GM23338 (cell line): Measurements from ENCODE around the gene HSPA2. TPM values are rescaled to one million over a fixed set of nuclear protein-coding genes. Genes with fewer than 3 reads are reported as not detected.

ENCODE experiments used
- ATAC-seq: fragments of 200-7000 bp; cut with Tn5 transposase; 3 replicates; pipeline ENCODE4 v1.9.1; 2020
- DNase-seq: peaks from one replicate; pipeline ENCODE4 v3.0.0-alpha.2; 2015; ENCODE audit warnings: low spot score
- H2AFZ ChIP-seq: fragments of 200-600 bp; sonication (generic); 2 replicates; pipeline ENCODE4 v1.8.0; 2016; ENCODE audit warnings: antibody characterized with exemption, mild to moderate bottlenecking, moderate library complexity
- H3F3A ChIP-seq: fragments of 200-600 bp; sonication (generic); replicated peaks from 2 replicates; pipeline ENCODE4 v1.8.0; 2017; ENCODE audit warnings: antibody characterized with exemption, mixed run types, low read depth
- H3K27ac ChIP-seq: fragments of 200-600 bp; sonication (generic); 2 replicates; pipeline ENCODE4 v1.6.1; 2016; ENCODE audit warnings: low read depth
- H3K27me3 ChIP-seq: fragments of 200-600 bp; sonication (generic); 2 replicates; pipeline ENCODE4 v1.8.0; 2016; ENCODE audit warnings: mild to moderate bottlenecking, mixed run types, moderate library complexity; ENCODE audit not compliant: insufficient read depth
- H3K36me3 ChIP-seq: fragments of 200-600 bp; sonication (generic); 2 replicates; pipeline ENCODE4 v1.8.0; 2016; ENCODE audit warnings: mild to moderate bottlenecking; ENCODE audit not compliant: insufficient read depth
- H3K4me1 ChIP-seq: fragments of 200-600 bp; sonication (generic); 2 replicates; pipeline ENCODE4 v1.8.0; 2016; ENCODE audit warnings: mild to moderate bottlenecking, moderate library complexity; ENCODE audit not compliant: insufficient read depth
- H3K4me2 ChIP-seq: fragments of 200-600 bp; sonication (generic); 2 replicates; pipeline ENCODE4 v1.7.1; 2017; ENCODE audit warnings: mixed run types
- H3K4me3 ChIP-seq: fragments of 200-600 bp; sonication (generic); 2 replicates; pipeline ENCODE4 v1.6.1; 2016; ENCODE audit warnings: mixed run types
- H3K79me2 ChIP-seq: fragments of 200-600 bp; sonication (generic); replicated peaks from 2 replicates; pipeline ENCODE4 v1.8.0; 2017; ENCODE audit warnings: mild to moderate bottlenecking; ENCODE audit not compliant: insufficient read depth
- H3K9me2 ChIP-seq: fragments of 200-600 bp; sonication (generic); 2 replicates; pipeline ENCODE4 v1.8.0; 2017; ENCODE audit not compliant: insufficient read depth
- H4K20me1 ChIP-seq: fragments of 200-600 bp; sonication (generic); replicated peaks from 2 replicates; pipeline ENCODE4 v1.8.0; 2017; ENCODE audit warnings: mild to moderate bottlenecking; ENCODE audit not compliant: insufficient read depth
- H3K27ac Mint-ChIP-seq: 2 replicates; pipeline ENCODE4 v1.8.0; 2020; ENCODE audit warnings: inconsistent platforms, mild to moderate bottlenecking, moderate library complexity, mixed read lengths
- H3K27me3 Mint-ChIP-seq: 3 replicates; pipeline ENCODE4 v1.8.0; 2022; ENCODE audit warnings: low read depth, mild to moderate bottlenecking, moderate library complexity, mixed read lengths, inconsistent platforms; ENCODE audit not compliant: insufficient read depth, poor library complexity
- H3K36me3 Mint-ChIP-seq: 3 replicates; pipeline ENCODE4 v1.8.0; 2021; ENCODE audit warnings: low read depth, mild to moderate bottlenecking, inconsistent platforms, moderate library complexity, mixed read lengths
- H3K4me1 Mint-ChIP-seq: 3 replicates; pipeline ENCODE4 v1.8.0; 2020; ENCODE audit warnings: mild to moderate bottlenecking, inconsistent platforms, mixed read lengths
- H3K4me3 Mint-ChIP-seq: 3 replicates; pipeline ENCODE4 v1.8.0; 2021; ENCODE audit warnings: moderate library complexity, mild to moderate bottlenecking, inconsistent platforms, mixed read lengths
- H3K9me3 Mint-ChIP-seq: 3 replicates; pipeline ENCODE4 v1.8.0; 2020; ENCODE audit warnings: moderate library complexity, mild to moderate bottlenecking, inconsistent platforms, mixed read lengths
- CREB1 ChIP-seq: fragments of 250-450 bp; sonication (Bioruptor Pico); IDR thresholded peaks from 2 replicates; pipeline ENCODE4 v1.5.0; 2020; ENCODE audit warnings: low read depth, mild to moderate bottlenecking, moderate library complexity
- EZH2 ChIP-seq: fragments of 200-600 bp; sonication (generic); IDR thresholded peaks from one replicate; pipeline ENCODE4 v1.8.0; 2017; ENCODE audit warnings: antibody characterized with exemption, mild to moderate bottlenecking, low read depth; ENCODE audit not compliant: unreplicated experiment
- EZH2phosphoT487 ChIP-seq: fragments of 200-600 bp; sonication (generic); IDR thresholded peaks from one replicate; pipeline ENCODE4 v1.8.1; 2018; ENCODE audit warnings: antibody characterized with exemption; ENCODE audit not compliant: unreplicated experiment
- JUNB ChIP-seq: IDR thresholded peaks from one replicate; pipeline ENCODE4 v1.6.1; 2016; ENCODE audit warnings: antibody characterized with exemption; ENCODE audit not compliant: unreplicated experiment
- NANOG ChIP-seq: IDR thresholded peaks from 2 replicates; pipeline ENCODE4 v1.6.1; 2016; ENCODE audit warnings: antibody characterized with exemption, borderline replicate concordance
- POLR2AphosphoS5 ChIP-seq: IDR thresholded peaks from 2 replicates; pipeline ENCODE4 v1.6.1; 2016; ENCODE audit warnings: antibody characterized with exemption, low read depth
- STAT1 ChIP-seq: IDR thresholded peaks from one replicate; pipeline ENCODE4 v1.6.1; 2016; ENCODE audit warnings: antibody characterized with exemption; ENCODE audit not compliant: unreplicated experiment
- ZNF114 ChIP-seq: fragments of 250-450 bp; sonication (Bioruptor Pico); IDR thresholded peaks from 2 replicates; pipeline ENCODE4 v1.5.0; 2020; ENCODE audit warnings: mild to moderate bottlenecking, moderate library complexity
- ZNF331 ChIP-seq: fragments of 250-450 bp; sonication (Bioruptor Pico); IDR thresholded peaks from 2 replicates; pipeline ENCODE4 v1.5.0; 2020; ENCODE audit warnings: low read depth, mild to moderate bottlenecking, moderate library complexity
- polyA plus RNA-seq: library from polyadenylated mRNA; unstranded; fragments of >200 nt; fragmentation: Nextera tagmentation; extraction: Ambion mirVana; gene quantifications from 2 replicates; pipeline ENCODE4 v1.2.1, GENCODE V29; 2016
- total RNA-seq: library from RNA; depleted of rRNA; stranded (reverse); fragments of >200 nt; shearing (Covaris generic); gene quantifications from 2 replicates; pipeline ENCODE4 v1.2.3, GENCODE V29; 2014
- TF ChIP-seq, protein P1 (sequence below): fragments of 250-450 bp; sonication (Bioruptor Pico); IDR thresholded peaks from 2 replicates; pipeline ENCODE4 v1.5.0; 2020; ENCODE audit warnings: mild to moderate bottlenecking, moderate library complexity

The HSPA2 gene
- total and polyA plus RNA-seq, 2 experiments from 2014 or later, result 88.5 to 130 TPM

DNA sequence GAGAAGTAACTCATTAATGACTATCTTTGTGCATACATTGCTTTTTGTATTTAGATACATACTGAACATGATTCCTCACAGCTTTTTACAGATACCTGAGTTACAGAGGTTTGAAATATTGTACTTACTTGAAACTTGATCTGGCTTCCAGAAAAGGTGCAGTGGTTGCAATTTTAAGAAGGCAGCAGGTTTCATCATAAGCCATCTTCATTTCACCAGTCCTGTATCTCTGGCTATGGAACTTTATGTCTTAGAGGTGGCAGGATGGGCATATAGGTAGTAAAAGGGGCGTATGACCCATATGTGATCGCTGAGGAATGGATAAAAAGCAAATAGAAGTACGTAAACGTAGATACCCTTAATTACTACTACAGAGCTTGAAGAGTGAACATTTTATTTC is 22.3 kb upstream of the HSPA2 start (continued):
- TF ChIP-seq, protein P1, sequence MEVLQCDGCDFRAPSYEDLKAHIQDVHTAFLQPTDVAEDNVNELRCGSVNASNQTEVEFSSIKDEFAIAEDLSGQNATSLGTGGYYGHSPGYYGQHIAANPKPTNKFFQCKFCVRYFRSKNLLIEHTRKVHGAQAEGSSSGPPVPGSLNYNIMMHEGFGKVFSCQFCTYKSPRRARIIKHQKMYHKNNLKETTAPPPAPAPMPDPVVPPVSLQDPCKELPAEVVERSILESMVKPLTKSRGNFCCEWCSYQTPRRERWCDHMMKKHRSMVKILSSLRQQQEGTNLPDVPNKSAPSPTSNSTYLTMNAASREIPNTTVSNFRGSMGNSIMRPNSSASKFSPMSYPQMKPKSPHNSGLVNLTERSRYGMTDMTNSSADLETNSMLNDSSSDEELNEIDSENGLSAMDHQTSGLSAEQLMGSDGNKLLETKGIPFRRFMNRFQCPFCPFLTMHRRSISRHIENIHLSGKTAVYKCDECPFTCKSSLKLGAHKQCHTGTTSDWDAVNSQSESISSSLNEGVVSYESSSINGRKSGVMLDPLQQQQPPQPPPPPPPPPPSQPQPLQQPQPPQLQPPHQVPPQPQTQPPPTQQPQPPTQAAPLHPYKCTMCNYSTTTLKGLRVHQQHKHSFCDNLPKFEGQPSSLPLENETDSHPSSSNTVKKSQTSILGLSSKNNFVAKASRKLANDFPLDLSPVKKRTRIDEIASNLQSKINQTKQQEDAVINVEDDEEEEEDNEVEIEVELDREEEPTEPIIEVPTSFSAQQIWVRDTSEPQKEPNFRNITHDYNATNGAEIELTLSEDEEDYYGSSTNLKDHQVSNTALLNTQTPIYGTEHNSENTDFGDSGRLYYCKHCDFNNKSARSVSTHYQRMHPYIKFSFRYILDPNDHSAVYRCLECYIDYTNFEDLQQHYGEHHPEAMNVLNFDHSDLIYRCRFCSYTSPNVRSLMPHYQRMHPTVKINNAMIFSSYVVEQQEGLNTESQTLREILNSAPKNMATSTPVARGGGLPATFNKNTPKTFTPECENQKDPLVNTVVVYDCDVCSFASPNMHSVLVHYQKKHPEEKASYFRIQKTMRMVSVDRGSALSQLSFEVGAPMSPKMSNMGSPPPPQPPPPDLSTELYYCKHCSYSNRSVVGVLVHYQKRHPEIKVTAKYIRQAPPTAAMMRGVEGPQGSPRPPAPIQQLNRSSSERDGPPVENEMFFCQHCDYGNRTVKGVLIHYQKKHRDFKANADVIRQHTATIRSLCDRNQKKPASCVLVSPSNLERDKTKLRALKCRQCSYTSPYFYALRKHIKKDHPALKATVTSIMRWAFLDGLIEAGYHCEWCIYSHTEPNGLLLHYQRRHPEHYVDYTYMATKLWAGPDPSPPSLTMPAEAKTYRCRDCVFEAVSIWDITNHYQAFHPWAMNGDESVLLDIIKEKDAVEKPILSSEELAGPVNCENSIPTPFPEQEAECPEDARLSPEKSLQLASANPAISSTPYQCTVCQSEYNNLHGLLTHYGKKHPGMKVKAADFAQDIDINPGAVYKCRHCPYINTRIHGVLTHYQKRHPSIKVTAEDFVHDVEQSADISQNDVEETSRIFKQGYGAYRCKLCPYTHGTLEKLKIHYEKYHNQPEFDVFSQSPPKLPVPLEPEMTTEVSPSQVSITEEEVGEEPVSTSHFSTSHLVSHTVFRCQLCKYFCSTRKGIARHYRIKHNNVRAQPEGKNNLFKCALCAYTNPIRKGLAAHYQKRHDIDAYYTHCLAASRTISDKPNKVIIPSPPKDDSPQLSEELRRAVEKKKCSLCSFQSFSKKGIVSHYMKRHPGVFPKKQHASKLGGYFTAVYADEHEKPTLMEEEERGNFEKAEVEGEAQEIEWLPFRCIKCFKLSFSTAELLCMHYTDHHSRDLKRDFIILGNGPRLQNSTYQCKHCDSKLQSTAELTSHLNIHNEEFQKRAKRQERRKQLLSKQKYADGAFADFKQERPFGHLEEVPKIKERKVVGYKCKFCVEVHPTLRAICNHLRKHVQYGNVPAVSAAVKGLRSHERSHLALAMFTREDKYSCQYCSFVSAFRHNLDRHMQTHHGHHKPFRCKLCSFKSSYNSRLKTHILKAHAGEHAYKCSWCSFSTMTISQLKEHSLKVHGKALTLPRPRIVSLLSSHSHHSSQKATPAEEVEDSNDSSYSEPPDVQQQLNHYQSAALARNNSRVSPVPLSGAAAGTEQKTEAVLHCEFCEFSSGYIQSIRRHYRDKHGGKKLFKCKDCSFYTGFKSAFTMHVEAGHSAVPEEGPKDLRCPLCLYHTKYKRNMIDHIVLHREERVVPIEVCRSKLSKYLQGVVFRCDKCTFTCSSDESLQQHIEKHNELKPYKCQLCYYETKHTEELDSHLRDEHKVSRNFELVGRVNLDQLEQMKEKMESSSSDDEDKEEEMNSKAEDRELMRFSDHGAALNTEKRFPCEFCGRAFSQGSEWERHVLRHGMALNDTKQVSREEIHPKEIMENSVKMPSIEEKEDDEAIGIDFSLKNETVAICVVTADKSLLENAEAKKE (CRISPR knock-in tag), result no peak

- H3K9me3 Mint-ChIP-seq, result no peaks in the 10 kb centered on the region; the same call in 2 of the 3 replicates
- Histone ChIP-seq H3K79me2 (peaks cover 67% of the 10 kb centered on the region), H3K27ac (no peak overlapping the region), H3K4me1 (no peaks in the 10 kb centered on the region), H2AFZ (no peak overlapping the region), H3F3A (no peaks in the 10 kb centered on the region), H3K36me3 (no peaks in the 10 kb centered on the region; the same call in 1 of the 2 replicates), H3K4me3 (no peak overlapping the region), H3K27me3 (no peaks in the 10 kb centered on the region), H3K9me2 (no peaks in the 10 kb centered on the region), H3K4me2 (no peak overlapping the region), H4K20me1 (peaks cover 20% of the 10 kb centered on the region; the same call in 1 of the 2 replicates)
- H3K4me1 Mint-ChIP-seq, result no peaks in the 10 kb centered on the region; the same call in 2 of the 3 replicates
- no peaks in the 10 kb centered on the region; the same call in 2 of the 3 replicates for H3K36me3 Mint-ChIP-seq
- H3K27ac Mint-ChIP-seq, result no peak overlapping the region
- H3K4me3 Mint-ChIP-seq, result no peak overlapping the region
- DNase-seq (no peak), ATAC-seq (no peak)
- no peaks in the 10 kb centered on the region for H3K27me3 Mint-ChIP-seq
- no peak for TF ChIP-seq EZH2
- TF ChIP-seq ZNF114, result no peak
- no peak for TF ChIP-seq EZH2phosphoT487
- no peak for TF ChIP-seq POLR2AphosphoS5
- TF ChIP-seq CREB1 (CRISPR knock-in tag), result no peak
- no peak for TF ChIP-seq JUNB
- TF ChIP-seq ZNF331 (CRISPR knock-in tag), result no peak
- TF ChIP-seq, protein P1 (CRISPR knock-in tag), result no peak
- no peak for TF ChIP-seq NANOG
- no peak for TF ChIP-seq STAT1
Measured at GRCh38 chr14:64520699-64521098, 19.8 kb upstream of the HSPA2 start.
